HG02852 (cell line): ENCODE results near the gene MEMO1.

Experiments used
- ATAC-seq: cut with Tn5 transposase; IDR thresholded peaks from one replicate; pipeline ENCODE4 v1.9.1; 2021; ENCODE audit warnings: mild to moderate bottlenecking, moderate library complexity; ENCODE audit not compliant: unreplicated experiment

The MEMO1 gene

GRCh38 chr2:31835450-31835849 lies 175.4 kb downstream of the MEMO1 start:
- no peak for ATAC-seq

DNA sequence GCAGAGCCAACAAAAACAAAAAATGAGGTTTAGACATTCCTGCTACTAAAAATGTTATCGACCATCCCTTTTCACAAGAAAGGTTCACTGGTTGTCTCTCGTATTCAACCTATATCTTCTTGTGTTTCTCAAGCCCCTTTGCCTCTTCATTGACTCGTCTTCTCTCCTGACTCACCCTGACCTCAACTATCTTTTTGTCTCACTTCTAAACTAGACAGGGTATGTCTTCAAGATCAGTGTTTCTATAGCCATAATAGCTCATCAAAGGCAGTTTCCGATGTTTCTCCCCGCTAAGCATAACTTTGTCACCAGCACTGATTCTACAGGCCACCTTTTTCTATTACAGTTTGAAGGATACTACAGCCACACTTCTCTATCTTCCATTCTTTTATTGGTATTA lies 178.4 kb downstream of the MEMO1 start:
- ATAC-seq = no peak

DNA sequence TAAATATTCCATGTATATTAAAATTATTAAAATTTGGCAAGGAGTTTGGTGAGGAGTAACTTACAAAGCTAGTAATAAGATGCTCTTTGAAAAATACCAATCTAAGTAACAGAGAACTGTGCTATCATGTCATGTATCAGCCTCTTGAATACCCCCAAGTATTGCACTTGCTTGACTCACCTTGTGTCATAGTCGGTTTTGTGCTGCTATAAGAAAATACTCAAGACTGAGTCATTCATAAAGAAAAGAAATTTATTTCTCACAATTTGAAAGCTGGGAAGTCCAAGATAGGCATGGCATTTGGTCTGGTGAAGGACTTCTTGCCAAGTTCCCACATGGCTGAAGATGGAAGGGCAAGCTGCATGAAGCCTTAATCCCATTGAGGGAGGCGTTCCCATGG lies 179.2 kb downstream of the MEMO1 start:
- no peak for ATAC-seq

DNA sequence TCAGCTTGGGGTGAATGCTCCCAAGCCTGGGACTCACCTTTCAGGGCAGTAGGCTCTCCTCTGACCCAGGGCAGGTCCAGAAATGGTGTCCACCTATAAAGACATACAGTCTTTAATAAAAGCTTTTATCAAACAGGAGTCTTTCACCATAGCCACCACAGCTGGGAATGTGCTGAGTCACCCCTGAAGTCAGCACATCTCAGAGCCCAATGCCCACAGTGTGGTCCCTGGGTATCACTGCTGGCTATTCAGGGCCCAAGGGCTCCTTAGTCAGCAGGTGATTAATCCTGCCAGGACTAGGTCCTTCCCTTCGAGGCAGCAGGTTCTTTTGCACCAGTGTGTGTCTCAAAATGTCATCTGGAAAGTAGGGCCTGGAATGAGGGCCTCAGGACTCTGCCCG lies 181.9 kb downstream of the MEMO1 start:
- ATAC-seq = no peak

GRCh38 chr2:31823558-31823957 lies 187.2 kb downstream of the MEMO1 start:
- no peak for ATAC-seq

DNA sequence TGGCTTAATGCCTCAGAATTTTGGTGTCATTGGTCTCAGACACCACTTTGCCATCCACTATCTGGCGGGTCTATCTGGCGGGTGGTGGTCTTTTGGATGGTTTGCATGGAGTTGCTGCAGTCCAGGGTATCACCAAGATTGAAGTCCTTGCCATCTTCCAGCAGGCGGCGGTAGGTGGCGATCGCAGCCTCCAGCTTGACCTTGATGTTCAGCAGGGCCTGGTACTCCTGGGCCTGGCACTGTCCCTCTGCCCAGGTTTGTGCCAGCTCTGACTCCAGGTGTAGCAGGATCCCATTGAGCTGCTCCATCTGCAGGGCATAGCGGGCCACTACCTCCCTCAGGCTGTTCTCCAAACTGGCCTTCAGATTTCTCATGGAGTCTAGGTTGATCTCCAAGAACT lies 188.2 kb downstream of the MEMO1 start:
- no peak for ATAC-seq
